Esophagus muscularis mucosa (tissue), 4 donors: ENCODE results near the gene FRMD4A. TPM values are rescaled to one million over a fixed set of nuclear protein-coding genes. Genes with fewer than 3 reads are reported as not detected.
A peak's percentile ranks its signal among the peaks of the same experiment; 100 is the strongest.

ENCODE experiments used
- DNase-seq: peaks from one replicate; pipeline ENCODE4 v3.0.0-alpha.2; 2017; ENCODE audit errors: extremely low spot score
- H3K27ac ChIP-seq, 4 donors: fragments of 200-600 bp; sonication (generic); replicated peaks in 1 of 4; 1 replicate in 3 of 4; 2 replicates in 1 of 4; pipeline ENCODE4 v1.5.1; 2016 to 2019; ENCODE audit warnings: mild to moderate bottlenecking in 1 of 4
- H3K27me3 ChIP-seq, 4 donors: fragments of 200-600 bp; sonication (generic); one replicate each; pipeline versions ENCODE4 v1.5.1 to v1.6.0; 2016 to 2019
- H3K36me3 ChIP-seq, 4 donors: fragments of 200-600 bp; sonication (generic); one replicate each; pipeline ENCODE4 v1.5.1; 2016 to 2019
- H3K4me1 ChIP-seq, 4 donors: fragments of 200-600 bp; sonication (generic); one replicate each; pipeline ENCODE4 v1.5.1; 2016 to 2019
- H3K4me3 ChIP-seq, 4 donors: fragments of 200-600 bp; sonication (generic); 1 replicate in 2 of 4; 2 replicates in 2 of 4; pipeline ENCODE4 v1.5.1; 2016 to 2019; ENCODE audit warnings: mild to moderate bottlenecking in 4 of 4, moderate library complexity in 1 of 4
- H3K9me3 ChIP-seq, 4 donors: fragments of 200-600 bp; sonication (generic); 1 replicate in 3 of 4; 2 replicates in 1 of 4; pipeline ENCODE4 v1.5.1; 2016 to 2019
- EP300 ChIP-seq: sonication (generic); formaldehyde crosslinking; IDR thresholded peaks from one replicate; pipeline ENCODE4 v1.6.1; 2017; ENCODE audit warnings: antibody characterized with exemption
- POLR2A ChIP-seq: fragments of 450-650 bp; IDR thresholded peaks from one replicate; pipeline ENCODE4 v1.6.1; 2017; ENCODE audit warnings: antibody characterized with exemption, moderate library complexity, mild to moderate bottlenecking, low read depth
- POLR2AphosphoS5 ChIP-seq, 2 donors: sonication (generic); formaldehyde crosslinking; IDR thresholded peaks; one replicate each; pipeline ENCODE4 v1.6.1; 2017; ENCODE audit warnings: antibody characterized with exemption in 2 of 2
- WGBS: methylation state at CpG from one replicate; pipeline ENCODE4 v1.1.5; 2018; 5-methylcytosine and 5-hydroxymethylcytosine counted together
- intact Hi-C: fragments of 100-400 bp; cut with DNase I; formaldehyde crosslinking; loops from one replicate; pipeline ENCODE4 v1.15.1; 2023
- total RNA-seq, 4 donors: library from RNA; depleted of rRNA; stranded (reverse); fragments of >200 nt; gene quantifications; one replicate each; pipeline versions ENCODE4 v1.1.0 to v1.2.1, GENCODE V29; 2016
- TF ChIP-seq, protein P1 (sequence below), 3 experiments: fragments of 200-600 bp in 2 of 3; fragments of 450-650 bp in 1 of 3; sonication (generic) in 2 of 3; IDR thresholded peaks; one replicate each; pipeline ENCODE4 v1.5.1; 2017 to 2019; ENCODE audit warnings: antibody characterized with exemption in 3 of 3, mild to moderate bottlenecking in 2 of 3, moderate library complexity in 1 of 3

The FRMD4A gene
- total RNA-seq, 4 donors from 2014 or later = 17.0 to 28.8 (median 21.8) TPM

DNA sequence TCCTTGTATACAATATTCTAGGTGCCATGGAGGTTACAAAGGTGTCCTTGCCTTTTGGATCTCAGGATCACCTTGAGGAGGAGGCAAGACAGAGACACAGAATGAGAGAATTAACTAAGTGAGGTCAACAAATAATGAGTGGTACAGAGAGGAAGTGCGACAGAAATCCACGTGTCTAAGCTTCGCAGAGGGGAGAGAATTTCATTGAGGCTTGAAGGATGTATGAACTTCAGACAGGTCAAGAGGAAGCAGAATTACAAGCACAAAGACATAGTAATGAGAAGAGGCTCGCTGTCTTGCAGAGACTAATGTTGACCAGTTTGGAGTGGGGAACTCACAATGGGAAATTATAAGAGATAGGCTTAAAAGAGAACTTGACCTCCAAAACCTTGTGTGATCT lies 308.7 kb downstream of the FRMD4A start:
- WGBS = 87% methylated on average over 4 of the region's 4 CpGs
- DNase-seq = no peak
- intact Hi-C loops = no loop called here
- Histone ChIP-seq H3K4me1 (peaks cover 0 to 23% (median 16%) of the 10 kb centered on the region in 4 donors), H3K27ac (no peak overlapping the region), H3K9me3 (no peaks in the 10 kb centered on the region), H3K36me3 (no peaks in the 10 kb centered on the region), H3K4me3 (peak overlapping the region in 3 of 4 donors; percentile 38 to 40 (median 39)), H3K27me3 (no peaks in the 10 kb centered on the region)
- TF ChIP-seq POLR2AphosphoS5 (IDR thresholded peaks at IDR 0.05) (no peak), POLR2A (no peak), EP300 (no peak)

DNA sequence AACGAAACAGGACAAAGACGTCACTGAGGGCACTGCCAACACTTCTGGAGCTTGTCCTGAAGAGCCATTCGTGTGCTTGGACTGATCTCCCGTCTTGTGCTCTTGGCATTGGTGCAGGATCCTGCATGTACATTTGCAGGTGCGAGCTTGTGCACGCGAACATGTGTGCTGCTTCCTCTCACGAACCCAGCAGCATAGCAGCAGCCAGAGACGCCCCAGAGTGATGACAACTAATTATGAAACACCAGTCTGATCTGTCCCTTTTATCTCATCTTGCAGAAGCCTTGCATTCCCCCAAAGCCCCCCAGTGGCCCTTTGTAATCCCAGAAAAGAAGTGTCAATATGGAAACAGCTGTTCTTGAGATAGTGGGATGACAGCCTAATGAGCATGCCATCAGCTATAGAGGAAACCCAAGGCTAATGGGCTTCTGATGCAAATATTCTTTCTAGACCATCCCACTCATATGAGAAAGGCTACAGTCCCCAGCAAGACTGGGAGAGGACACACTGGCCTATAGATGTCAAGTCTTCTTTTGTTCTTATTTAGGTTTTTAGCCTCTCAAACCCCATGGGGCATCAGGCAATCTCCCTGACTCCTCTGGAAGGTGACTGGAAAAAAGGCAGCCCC lies 310.6 kb downstream of the FRMD4A start:
- intact Hi-C loops = no loop called here

DNA sequence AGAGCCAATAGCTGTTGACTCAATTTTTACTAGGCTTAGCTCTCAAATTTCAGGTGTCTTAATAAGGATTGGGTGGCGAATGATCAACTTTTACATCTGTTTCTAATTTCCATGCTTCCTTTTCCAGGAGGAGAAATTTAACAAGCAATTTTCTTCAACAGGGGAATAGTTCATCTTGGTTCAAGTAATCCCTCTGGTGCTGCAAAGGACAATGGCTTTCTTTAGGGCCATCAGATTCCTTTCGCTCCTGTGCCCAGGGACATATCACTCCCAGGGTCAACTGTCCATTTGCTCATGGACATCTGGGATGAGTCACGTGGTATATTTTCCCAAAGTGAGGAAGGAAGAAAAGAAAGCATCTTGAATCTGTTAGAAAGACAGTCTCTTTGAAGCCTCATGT lies 313.3 kb downstream of the FRMD4A start:
- Histone ChIP-seq H3K4me3 (no peak overlapping the region), H3K27ac (no peak overlapping the region), H3K36me3 (no peaks in the 10 kb centered on the region), H3K4me1 (peaks cover 0 to 22% (median 14%) of the 10 kb centered on the region in 4 donors), H3K27me3 (no peaks in the 10 kb centered on the region), H3K9me3 (no peaks in the 10 kb centered on the region)
- TF ChIP-seq POLR2A (no peak), POLR2AphosphoS5 (IDR thresholded peaks at IDR 0.05) (no peak), EP300 (no peak)
- TF ChIP-seq, protein P1, sequence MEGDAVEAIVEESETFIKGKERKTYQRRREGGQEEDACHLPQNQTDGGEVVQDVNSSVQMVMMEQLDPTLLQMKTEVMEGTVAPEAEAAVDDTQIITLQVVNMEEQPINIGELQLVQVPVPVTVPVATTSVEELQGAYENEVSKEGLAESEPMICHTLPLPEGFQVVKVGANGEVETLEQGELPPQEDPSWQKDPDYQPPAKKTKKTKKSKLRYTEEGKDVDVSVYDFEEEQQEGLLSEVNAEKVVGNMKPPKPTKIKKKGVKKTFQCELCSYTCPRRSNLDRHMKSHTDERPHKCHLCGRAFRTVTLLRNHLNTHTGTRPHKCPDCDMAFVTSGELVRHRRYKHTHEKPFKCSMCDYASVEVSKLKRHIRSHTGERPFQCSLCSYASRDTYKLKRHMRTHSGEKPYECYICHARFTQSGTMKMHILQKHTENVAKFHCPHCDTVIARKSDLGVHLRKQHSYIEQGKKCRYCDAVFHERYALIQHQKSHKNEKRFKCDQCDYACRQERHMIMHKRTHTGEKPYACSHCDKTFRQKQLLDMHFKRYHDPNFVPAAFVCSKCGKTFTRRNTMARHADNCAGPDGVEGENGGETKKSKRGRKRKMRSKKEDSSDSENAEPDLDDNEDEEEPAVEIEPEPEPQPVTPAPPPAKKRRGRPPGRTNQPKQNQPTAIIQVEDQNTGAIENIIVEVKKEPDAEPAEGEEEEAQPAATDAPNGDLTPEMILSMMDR (IDR thresholded peaks at IDR 0.05) = no peak
- no peak for DNase-seq
- intact Hi-C loops = no loop called here
- WGBS = 68% methylated on average over 3 of the region's 3 CpGs

More for the DNA sequence above, 310.6 kb downstream of the FRMD4A start:
- Histone ChIP-seq H3K9me3 (no peaks in the 10 kb centered on the region), H3K27ac (no peak overlapping the region), H3K4me3 (no peak overlapping the region), H3K27me3 (no peaks in the 10 kb centered on the region), H3K36me3 (no peaks in the 10 kb centered on the region), H3K4me1 (peaks cover 12 to 35% (median 21%) of the 10 kb centered on the region in 4 donors)
- 88% methylated on average over 9 of the region's 9 CpGs for WGBS
- TF ChIP-seq POLR2AphosphoS5 (IDR thresholded peaks at IDR 0.05) = no peak
- TF ChIP-seq, protein P1 (IDR thresholded peaks at IDR 0.05) = no peak
- TF ChIP-seq EP300 = no peak
- no peak for TF ChIP-seq POLR2A
- DNase-seq = no peak

DNA sequence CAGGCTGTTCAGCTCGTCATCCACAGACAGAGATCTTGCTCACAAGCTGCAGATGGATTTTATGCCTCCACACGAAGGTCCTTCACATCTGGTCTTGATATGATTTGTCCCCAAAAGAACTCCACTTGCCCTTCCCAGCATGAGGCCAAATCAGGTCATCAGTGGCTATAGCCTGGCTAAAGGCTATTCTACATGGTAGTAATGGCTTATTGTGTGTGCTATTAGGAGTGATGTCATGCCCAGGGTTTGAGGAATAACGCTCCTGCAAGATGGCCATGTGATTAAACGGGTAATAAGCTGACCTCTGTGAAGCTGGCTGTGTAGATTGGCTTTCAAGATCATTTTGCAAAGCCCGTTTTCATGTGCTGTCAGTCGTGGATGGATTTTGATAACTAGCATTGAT lies 313.8 kb downstream of the FRMD4A start:
- Histone ChIP-seq H3K4me1 (peaks cover 0 to 22% (median 13%) of the 10 kb centered on the region in 4 donors), H3K9me3 (no peaks in the 10 kb centered on the region), H3K36me3 (no peaks in the 10 kb centered on the region), H3K27ac (no peak overlapping the region), H3K27me3 (no peaks in the 10 kb centered on the region), H3K4me3 (no peak overlapping the region)
- DNase-seq = no peak
- intact Hi-C loops = no loop called here
- TF ChIP-seq POLR2AphosphoS5 (IDR thresholded peaks at IDR 0.05) = no peak
- no peak for TF ChIP-seq EP300
- TF ChIP-seq, protein P1 (IDR thresholded peaks at IDR 0.05) = no peak
- TF ChIP-seq POLR2A = no peak
- WGBS = 85% methylated on average over 6 of the region's 6 CpGs

DNA sequence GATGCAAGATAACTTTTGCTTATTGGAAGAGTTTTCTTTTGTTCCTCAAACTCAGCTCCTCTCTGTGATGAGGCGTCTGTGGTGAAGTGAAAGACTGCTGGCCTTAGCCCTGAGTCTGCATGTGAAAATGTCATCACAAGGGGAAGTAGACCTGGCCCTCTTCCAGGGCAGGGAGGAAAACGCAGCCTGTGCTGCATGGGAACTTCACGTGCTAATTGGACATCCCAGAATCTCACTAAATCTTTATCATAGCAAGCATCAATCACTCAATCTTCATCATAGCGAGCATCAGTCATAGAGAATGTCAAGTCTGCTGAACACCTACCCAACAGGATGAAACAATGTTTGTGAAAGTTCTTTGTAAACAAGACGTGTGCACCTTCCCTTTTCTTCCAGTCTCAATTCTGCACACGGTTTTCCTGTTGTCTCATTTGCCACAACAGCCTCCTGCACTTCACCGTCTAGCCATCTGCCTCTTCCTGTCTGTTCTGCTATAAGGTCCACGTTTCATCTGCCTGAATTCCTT lies 314.6 kb downstream of the FRMD4A start:
- Histone ChIP-seq H3K4me3 (no peak overlapping the region), H3K27ac (no peak overlapping the region), H3K27me3 (no peaks in the 10 kb centered on the region), H3K9me3 (no peaks in the 10 kb centered on the region), H3K36me3 (no peaks in the 10 kb centered on the region), H3K4me1 (peaks cover 0 to 23% (median 15%) of the 10 kb centered on the region in 4 donors)
- 66% methylated on average over 8 of the region's 8 CpGs for WGBS
- DNase-seq = no peak
- intact Hi-C loops = no loop called here
- no peak for TF ChIP-seq POLR2A
- TF ChIP-seq, protein P1 (IDR thresholded peaks at IDR 0.05) = no peak
- TF ChIP-seq POLR2AphosphoS5 (IDR thresholded peaks at IDR 0.05) = peak; percentile 24 to 35
